Activated CD4-positive, CD25-positive, alpha-beta regulatory T cell treated with anti-CD3 and anti-CD28 coated beads, Interleukin-2, amount 50 U/mL, for 16 hours (primary cell): ENCODE measurements around the gene KIF26A.
"Not testable (repeated sequence)": the region's sequence is repeated elsewhere in the genome, so short reads cannot be mapped to it uniquely, and the experiment has no call there.

Experiments
- DNase-seq: peaks from one replicate; pipeline ENCODE4 v3.0.0-alpha.2; 2020; ENCODE audit warnings: low read depth, low spot score

KIF26A gene

GRCh38 chr14:104207142-104208014 lies 69.0 kb downstream of the KIF26A start:
- DNase-seq = no peak

- not testable (repeated sequence) for DNase-seq
These were observed 69.6 kb downstream of the KIF26A start for GRCh38 chr14:104208015-104208295.

- not testable (repeated sequence) for DNase-seq
These were observed 69.9 kb downstream of the KIF26A start for GRCh38 chr14:104208331-104208730.

- not testable (repeated sequence) for DNase-seq
These were observed 70.7 kb downstream of the KIF26A start for GRCh38 chr14:104209071-104209470.

GRCh38 chr14:104209985-104210816 lies 71.8 kb downstream of the KIF26A start:
- DNase-seq = no peak

- no peak for DNase-seq
These were observed 72.4 kb downstream of the KIF26A start for GRCh38 chr14:104210817-104211195.

GRCh38 chr14:104211215-104211614 lies 72.8 kb downstream of the KIF26A start:
- no peak for DNase-seq

- DNase-seq = no peak
These were observed 73.4 kb downstream of the KIF26A start for GRCh38 chr14:104211741-104212140.

- DNase-seq = no peak
These were observed 74.1 kb downstream of the KIF26A start for GRCh38 chr14:104212206-104213095.

GRCh38 chr14:104213301-104214034 lies 75.1 kb downstream of the KIF26A start:
- DNase-seq = no peak

GRCh38 chr14:104214431-104215218 lies 76.2 kb downstream of the KIF26A start:
- DNase-seq = no peak

GRCh38 chr14:104215706-104216334 lies 77.4 kb downstream of the KIF26A start:
- DNase-seq = no peak

- DNase-seq = no peak
These were observed 78.1 kb downstream of the KIF26A start for GRCh38 chr14:104216457-104216856.

- DNase-seq = no peak
These were observed 79.3 kb downstream of the KIF26A start for GRCh38 chr14:104217486-104218360.

- no peak for DNase-seq
These were observed 80.2 kb downstream of the KIF26A start for GRCh38 chr14:104218361-104219180.

GRCh38 chr14:104219731-104220214 lies 81.4 kb downstream of the KIF26A start:
- DNase-seq = no peak

GRCh38 chr14:104220215-104221070 lies 82.1 kb downstream of the KIF26A start:
- DNase-seq = no peak
